IMR-90 (cell line): ENCODE data around the gene FYB2. TPM values are rescaled to one million over a fixed set of nuclear protein-coding genes. Genes with fewer than 3 reads are reported as not detected.

Experiments
- ATAC-seq: fragments of 200-7000 bp; cut with Tn5 transposase; 2 replicates; pipeline ENCODE4 v1.9.1; 2020; ENCODE audit warnings: low read depth, mild to moderate bottlenecking, moderate library complexity
- BruUV-seq: library from RNA; stranded (reverse); fragments of 400-500 nt; replicated peaks from 2 replicates; lab custom pipeline; 2021; lab: Mats Ljungman, UMichigan
- CTCF ChIA-PET: fragments of 300-600 bp; formaldehyde crosslinking; extraction: SDS; loops from one replicate; lab custom pipeline; 2021; ENCODE audit warnings: antibody characterized with exemption; lab: Yijun Ruan, JAX
- POLR2A ChIA-PET: fragments of 300-600 bp; sonication (Branson Sonifier 250); formaldehyde crosslinking; loops from one replicate; lab custom pipeline; 2022; ENCODE audit warnings: antibody characterized with exemption; ENCODE audit not compliant: unreplicated experiment; lab: Charles Lee
- DNase-seq: peaks from one replicate; pipeline ENCODE4 v3.0.0; 2013
- H2AFZ ChIP-seq: replicated peaks from 2 replicates; pipeline ENCODE3; 2013; ENCODE audit warnings: low read length, mild to moderate bottlenecking; ENCODE audit not compliant: poor library complexity
- H2AK5ac ChIP-seq: 2 replicates; pipeline ENCODE4 v1.6.1; 2013; ENCODE audit warnings: low read depth, low read length, inconsistent platforms
- H2AK9ac ChIP-seq: replicated peaks from 2 replicates; pipeline ENCODE3; 2013; ENCODE audit warnings: mild to moderate bottlenecking, low read depth, low read length, moderate library complexity; ENCODE audit not compliant: poor library complexity
- H2BK120ac ChIP-seq: 2 replicates; pipeline ENCODE4 v1.6.1; 2013; ENCODE audit warnings: low read depth, low read length, inconsistent platforms
- H2BK15ac ChIP-seq: 3 replicates; pipeline ENCODE4 v1.6.1; 2013; ENCODE audit warnings: low read depth, low read length, inconsistent platforms
- H2BK20ac ChIP-seq: 2 replicates; pipeline ENCODE4 v1.6.1; 2013; ENCODE audit warnings: low read depth, mild to moderate bottlenecking, inconsistent platforms, low read length, moderate library complexity
- H2BK5ac ChIP-seq: 2 replicates; pipeline ENCODE4 v1.6.1; 2013; ENCODE audit warnings: mild to moderate bottlenecking, low read depth, low read length, inconsistent platforms; ENCODE audit not compliant: poor library complexity, severe bottlenecking
- H3K14ac ChIP-seq: replicated peaks from 2 replicates; pipeline ENCODE4 v1.6.1; 2013; ENCODE audit warnings: low read depth, low read length, inconsistent platforms
- H3K18ac ChIP-seq: 2 replicates; pipeline ENCODE4 v1.6.1; 2013; ENCODE audit warnings: low read depth, low read length, control low read depth
- H3K23ac ChIP-seq: 2 replicates; pipeline ENCODE4 v1.6.1; 2013; ENCODE audit warnings: low read depth, low read length, inconsistent platforms
- H3K27ac ChIP-seq: 2 replicates; pipeline ENCODE4 v1.5.1; 2013; ENCODE audit warnings: mild to moderate bottlenecking, control low read depth, low read length; ENCODE audit not compliant: insufficient read depth
- H3K27me3 ChIP-seq: 2 replicates; pipeline ENCODE4 v1.6.1; 2013; ENCODE audit warnings: low read length; ENCODE audit not compliant: control insufficient read depth, insufficient read depth
- H3K36me3 ChIP-seq: 2 replicates; pipeline ENCODE4 v1.6.1; 2013; ENCODE audit warnings: low read length, mixed read lengths; ENCODE audit not compliant: control insufficient read depth, insufficient read depth
- H3K4ac ChIP-seq: 2 replicates; pipeline ENCODE4 v1.6.1; 2013; ENCODE audit warnings: low read depth, low read length, inconsistent platforms
- H3K4me1 ChIP-seq: 2 replicates; pipeline ENCODE4 v1.6.1; 2013; ENCODE audit warnings: low read length, mixed read lengths; ENCODE audit not compliant: control insufficient read depth, insufficient read depth
- H3K4me2 ChIP-seq: 2 replicates; pipeline ENCODE4 v1.6.1; 2013; ENCODE audit warnings: low read depth, mild to moderate bottlenecking, control low read depth, low read length, moderate library complexity
- H3K4me3 ChIP-seq: 2 replicates; pipeline ENCODE4 v1.5.1; 2013; ENCODE audit warnings: low read depth, mild to moderate bottlenecking, control low read depth, low read length, moderate library complexity; ENCODE audit not compliant: insufficient read depth
- H3K56ac ChIP-seq: 2 replicates; pipeline ENCODE4 v1.6.1; 2013; ENCODE audit warnings: low read length, inconsistent platforms; ENCODE audit not compliant: insufficient read depth; ENCODE audit errors: extremely low read depth
- H3K79me1 ChIP-seq, 2 experiments: 2 replicates each; pipeline ENCODE4 v1.6.1; 2013; ENCODE audit warnings: low read length in 2 of 2, inconsistent platforms in 1 of 2, low read depth in 1 of 2
- H3K9ac ChIP-seq: 2 replicates; pipeline ENCODE4 v1.6.1; 2013; ENCODE audit warnings: low read depth, low read length, control low read depth
- H3K9me1 ChIP-seq: 2 replicates; pipeline ENCODE4 v1.6.1; 2013; ENCODE audit warnings: low read length, inconsistent platforms; ENCODE audit not compliant: insufficient read depth
- H3K9me3 ChIP-seq: 2 replicates; pipeline ENCODE4 v1.6.1; 2013; ENCODE audit warnings: low read length; ENCODE audit not compliant: control insufficient read depth, insufficient read depth
- H4K20me1 ChIP-seq: 2 replicates; pipeline ENCODE4 v1.6.1; 2013; ENCODE audit warnings: low read length, inconsistent platforms; ENCODE audit not compliant: insufficient read depth
- H4K5ac ChIP-seq: 2 replicates; pipeline ENCODE4 v1.6.1; 2013; ENCODE audit warnings: mild to moderate bottlenecking, low read depth, low read length, control low read depth
- H4K8ac ChIP-seq, 2 experiments: 2 replicates each; pipeline ENCODE4 v1.6.1; 2013; ENCODE audit warnings: low read depth in 2 of 2, low read length in 2 of 2, control low read depth in 1 of 2, inconsistent platforms in 1 of 2
- H4K91ac ChIP-seq: 2 replicates; pipeline ENCODE4 v1.6.1; 2013; ENCODE audit warnings: low read depth, low read length, inconsistent platforms; ENCODE audit not compliant: insufficient read depth
- POLR2A ChIP-seq: IDR thresholded peaks from 2 replicates; pipeline ENCODE4 v1.6.1; 2012; ENCODE audit warnings: mild to moderate bottlenecking, low read depth, low read length
- dilution Hi-C: fragments of 300-500 bp; cut with HindIII; formaldehyde crosslinking; loops from one replicate; pipeline ENCODE4 v1.14.3; 2018; ENCODE audit warnings: low sequenced_read_pairs; ENCODE audit not compliant: unreplicated experiment
- in situ Hi-C: fragments of 300-500 bp; cut with MboI; formaldehyde crosslinking; loops from 3 replicates; pipeline ENCODE4 v1.14.3; 2019; ENCODE audit warnings: low sequenced_read_pairs, inconsistent platforms, mixed read lengths
- intact Hi-C: fragments of 100-400 bp; cut with micrococcal nuclease; formaldehyde crosslinking; loops from 2 replicates; pipeline ENCODE4 v1.10.0; 2022
- polyA plus RNA-seq, 3 experiments: library from polyadenylated mRNA; depleted of rRNA; stranded (reverse); fragments of >200 nt; gene quantifications; 2 replicates each; pipeline ENCODE4 v1.2.3, GENCODE V29; 2012; ENCODE audit warnings: low replicate concordance in 1 of 3
- total RNA-seq: library from RNA; depleted of rRNA; stranded (reverse); fragments of >200 nt; gene quantifications from 2 replicates; pipeline ENCODE4 v1.2.3, GENCODE V29; 2012

FYB2 gene
- total and polyA plus RNA-seq, 2 of the 4 experiments (the other 2 are of a cell fraction), result under 0.01 TPM; not detected in 1

- Histone ChIP-seq H3K14ac (no peak overlapping the region; the same call in 1 of the 2 replicates), H3K4me3 (no peak overlapping the region), H3K9me3 (no peaks in the 10 kb centered on the region), H3K36me3 (no peaks in the 10 kb centered on the region), H3K23ac (no peak overlapping the region), H2AK5ac (no peak overlapping the region), H2BK5ac (no peak overlapping the region), H2BK120ac (no peak overlapping the region), H4K20me1 (no peaks in the 10 kb centered on the region), H3K9ac (no peak overlapping the region), H4K8ac (no peak overlapping the region), H3K9me1 (no peaks in the 10 kb centered on the region), H2BK20ac (no peak overlapping the region), H3K4ac (no peak overlapping the region), H2AK9ac (no peak overlapping the region), H3K27ac (no peak overlapping the region), H2AFZ (no peak overlapping the region), H4K91ac (no peak overlapping the region), H3K4me1 (no peaks in the 10 kb centered on the region; the same call in 1 of the 2 replicates), H3K56ac (no peak overlapping the region), H3K27me3 (no peaks in the 10 kb centered on the region; the same call in 1 of the 2 replicates), H3K4me2 (no peak overlapping the region), H4K5ac (no peak overlapping the region), H3K79me1 (no peaks in the 10 kb centered on the region), H2BK15ac (no peak overlapping the region), H3K18ac (no peak overlapping the region)
- POLR2A ChIA-PET, result interaction anchor here (0.5 kb wide), 1 partner anchor 198 kb away, joined by 3 read pairs; no protein-coding TSS in a partner anchor
- no peak for ATAC-seq
- in situ Hi-C loops (no loop called here), intact Hi-C loops (no loop called here), dilution Hi-C loops (no loop called here)
- BruUV-seq, result no TSS peak
- no peak for DNase-seq
- no peak for TF ChIP-seq POLR2A
- CTCF ChIA-PET, result no interaction called here
Observed at GRCh38 chr1:56788102-56788501, 31.1 kb downstream of the FYB2 start.
